Measurements from ENCODE around the gene RIPK1.
"Not testable (repeated sequence)": the region's sequence is repeated elsewhere in the genome, so short reads cannot be mapped to it uniquely, and the experiment has no call there.

RIPK1 gene

GRCh38 chr6:3052481-3053230, 15.6 kb upstream of the RIPK1 start:
- TF ChIP-seq ZFX (IDR thresholded peaks at IDR 0.05): no peak
- no peak for TF ChIP-seq CTCF (conservative IDR thresholded peaks at IDR 0.05)
- H3K27ac ChIP-seq: no peak overlapping the region

- no peak for TF ChIP-seq CTCF (conservative IDR thresholded peaks at IDR 0.05)
- no peak for TF ChIP-seq ZFX (IDR thresholded peaks at IDR 0.05)
- no peak overlapping the region for H3K27ac ChIP-seq
Measured at GRCh38 chr6:3053231-3053508, 15.1 kb upstream of the RIPK1 start.

GRCh38 chr6:3054229-3055157, 13.8 kb upstream of the RIPK1 start:
- not testable (repeated sequence) for H3K27ac ChIP-seq

GRCh38 chr6:3055158-3055499, 13.2 kb upstream of the RIPK1 start:
- H3K27ac ChIP-seq: not testable (repeated sequence)

GRCh38 chr6:3057063-3057770, 11.1 kb upstream of the RIPK1 start:
- no peak for TF ChIP-seq CTCF (conservative IDR thresholded peaks at IDR 0.05)
- no peak for TF ChIP-seq ZFX (IDR thresholded peaks at IDR 0.05)
- no peak overlapping the region for H3K27ac ChIP-seq

GRCh38 chr6:3058957-3059356, 9.3 kb upstream of the RIPK1 start:
- TF ChIP-seq CTCF (conservative IDR thresholded peaks at IDR 0.05) (no peak), ZFX (IDR thresholded peaks at IDR 0.05) (no peak)
- H3K27ac ChIP-seq: no peak overlapping the region

- H3K27ac ChIP-seq: not testable (repeated sequence)
Measured at GRCh38 chr6:3060092-3060491, 8.2 kb upstream of the RIPK1 start.

- TF ChIP-seq ZFX (IDR thresholded peaks at IDR 0.05) (no peak), CTCF (conservative IDR thresholded peaks at IDR 0.05) (no peak)
Measured at GRCh38 chr6:3061501-3061941, 6.8 kb upstream of the RIPK1 start.

GRCh38 chr6:3063340-3063732, 5.0 kb upstream of the RIPK1 start:
- peak overlapping the region; percentile 57 for H3K27ac ChIP-seq

More at GRCh38 chr6:3061501-3061941, 6.8 kb upstream of the RIPK1 start:
- H3K27ac ChIP-seq: no peak overlapping the region

All from C4-2B (cell line).